Measurements from ENCODE around the gene SMIM35.
A peak's percentile ranks its signal among the peaks of the same experiment; 100 is the strongest.
"Not testable (repeated sequence)": the region's sequence is repeated elsewhere in the genome, so short reads cannot be mapped to it uniquely, and the experiment has no call there.

The SMIM35 gene

GRCh38 chr11:118084247-118084646 is 2.5 kb downstream of the SMIM35 start:
- DNase-seq (ENCODE audit: low read depth, low spot score), result no peak
- no peak overlapping the region for H3K27ac ChIP-seq

DNA sequence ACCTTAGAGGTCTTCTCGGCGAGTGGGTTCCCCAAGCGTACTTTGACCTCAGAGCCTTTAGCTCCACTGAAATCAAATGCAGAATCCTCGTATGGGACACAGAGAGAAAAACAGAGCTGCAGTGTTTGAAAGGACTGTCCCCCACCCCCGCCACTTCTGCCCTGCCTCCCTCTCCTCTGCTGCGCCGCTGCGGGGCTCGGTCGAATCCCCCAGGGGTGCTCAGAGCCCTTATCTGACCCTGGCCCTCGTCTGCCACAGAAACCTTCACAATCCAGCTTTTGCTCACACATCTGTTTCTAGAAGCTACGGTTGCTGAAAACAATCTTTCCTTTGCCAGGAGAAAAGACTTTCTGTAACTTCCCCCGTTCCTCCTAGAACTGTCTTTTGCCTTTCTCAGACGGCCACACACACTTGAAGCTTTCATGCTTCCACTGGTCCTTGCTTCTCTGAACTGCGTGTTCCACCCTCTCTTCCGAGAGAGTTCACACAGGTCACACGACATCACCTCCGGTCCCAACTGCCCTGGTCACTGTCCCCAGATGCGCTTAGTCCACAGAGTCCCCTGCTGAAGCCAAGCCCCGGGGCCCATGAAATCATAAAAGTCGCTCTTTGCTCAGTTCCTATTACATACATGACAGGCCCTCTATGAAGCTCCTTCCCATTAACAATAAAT is 3.7 kb downstream of the SMIM35 start:
- no peak for DNase-seq (ENCODE audit: low read depth, low spot score)
- no peak overlapping the region for H3K27ac ChIP-seq

DNA sequence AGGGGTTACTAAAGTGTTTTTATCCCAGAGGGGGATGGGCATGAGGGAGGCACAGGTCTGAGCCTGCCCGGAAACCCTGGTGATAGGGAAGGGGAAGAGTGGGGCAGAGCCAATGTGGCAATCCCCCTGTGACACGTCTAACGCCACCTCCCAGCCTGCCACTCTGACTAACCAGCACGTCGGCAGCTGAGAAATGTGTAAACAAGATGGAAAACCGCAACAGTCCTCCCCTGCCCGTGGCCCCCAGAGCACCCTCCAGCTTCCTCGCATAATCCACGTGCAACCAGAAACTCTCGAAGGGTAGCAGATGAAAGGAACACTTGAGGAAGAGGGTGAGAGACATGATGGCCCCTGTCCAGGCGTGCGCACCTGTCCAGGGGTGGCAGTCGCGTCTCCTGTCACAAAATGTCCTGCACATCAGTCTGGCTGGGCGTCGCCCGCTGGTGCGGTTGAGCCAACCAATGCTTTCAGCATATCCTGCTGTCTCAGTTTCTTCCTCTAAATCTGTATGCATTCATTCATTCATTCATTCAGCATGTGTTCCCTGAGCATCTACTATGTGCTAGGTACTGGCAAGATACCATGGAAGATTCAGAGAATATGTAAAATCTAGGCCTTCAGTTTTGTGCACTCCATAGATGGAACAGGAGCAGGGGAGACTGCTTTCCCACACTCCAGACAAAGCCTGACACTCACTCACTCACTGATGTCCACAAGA is 5.4 kb downstream of the SMIM35 start:
- DNase-seq (ENCODE audit: low read depth, low spot score), result peak; percentile 56
- H3K27ac ChIP-seq, result no peak overlapping the region

DNA sequence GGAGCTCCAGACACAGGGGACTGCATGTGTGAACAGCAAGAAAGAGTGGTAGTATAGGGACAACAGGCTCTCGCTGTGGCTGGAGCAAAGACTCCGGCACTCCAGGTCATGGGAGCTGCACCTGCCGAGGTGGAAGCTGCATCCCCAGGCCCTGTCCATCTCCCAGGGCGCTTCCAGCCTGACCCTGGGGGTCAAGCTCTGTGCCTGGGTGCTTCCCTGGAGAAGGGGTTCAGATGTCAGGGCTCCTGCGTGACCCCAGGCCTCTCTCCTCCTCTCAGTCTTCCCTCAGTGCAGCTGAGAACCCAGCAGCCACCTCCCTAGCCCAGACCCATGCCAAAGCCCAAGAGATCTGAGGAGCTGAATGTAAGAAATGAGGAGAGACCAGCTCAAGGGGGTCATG is 6.5 kb downstream of the SMIM35 start:
- DNase-seq (ENCODE audit: low read depth, low spot score), result no peak
- no peak overlapping the region for H3K27ac ChIP-seq

DNA sequence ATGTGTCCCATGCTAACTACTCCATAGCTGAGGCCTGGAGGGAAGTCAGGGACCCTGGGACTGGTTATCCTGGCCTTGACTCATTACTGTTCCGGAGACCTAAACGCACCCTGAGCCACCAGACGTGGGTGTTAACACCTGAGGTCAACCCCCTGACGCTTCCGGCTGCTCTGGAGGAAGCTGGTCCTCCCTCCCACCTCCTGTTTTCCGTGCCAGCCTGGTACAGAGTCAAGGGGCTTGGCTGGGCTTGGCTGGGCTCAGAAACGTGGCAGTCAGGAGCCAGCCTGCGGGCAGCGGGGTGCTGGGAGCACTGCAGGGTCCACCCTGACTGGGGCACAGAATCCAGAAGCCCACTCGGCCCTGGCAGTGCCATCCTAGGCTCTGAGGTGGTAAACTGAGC is 7.3 kb downstream of the SMIM35 start:
- no peak overlapping the region for H3K27ac ChIP-seq
- DNase-seq (ENCODE audit: low read depth, low spot score), result no peak

DNA sequence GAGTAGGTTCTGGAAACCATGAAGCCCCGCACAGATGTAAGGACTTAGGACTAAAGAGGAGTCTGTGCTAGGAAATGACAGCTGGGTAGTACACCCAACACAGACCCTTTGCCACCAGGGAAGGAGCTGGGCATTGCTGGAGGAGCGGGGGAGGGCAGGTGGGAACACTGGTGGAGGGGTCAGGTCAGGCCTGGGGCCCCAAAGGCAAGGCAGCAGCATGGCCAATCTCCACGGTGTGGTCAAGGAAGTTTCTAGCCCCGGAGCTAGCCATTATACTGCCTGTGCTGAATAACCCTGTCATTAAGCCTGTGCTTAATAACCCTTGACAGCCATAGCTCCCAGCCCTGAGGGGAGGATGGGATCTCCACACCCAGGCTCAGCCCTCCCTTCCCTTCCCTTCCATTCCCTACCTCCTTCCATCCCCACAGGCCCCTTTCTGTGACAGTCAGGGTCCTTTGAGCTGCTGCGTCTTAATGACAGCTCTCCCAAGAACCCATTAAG is 7.8 kb downstream of the SMIM35 start:
- no peak overlapping the region for H3K27ac ChIP-seq

GRCh38 chr11:118076754-118077281 is 9.9 kb downstream of the SMIM35 start, which contains the start of gene TMPRSS4:
TSS of gene TMPRSS4 (plus strand) at chr11:118077078. CDS start at chr11:118077303, 225 bp downstream.
- H3K27ac ChIP-seq, result peak within 1 kb of the TSS; percentile 82
- DNase-seq (ENCODE audit: low read depth, low spot score), result peak; percentile 74

More for the DNA sequence above, 7.8 kb downstream of the SMIM35 start:
- no peak for DNase-seq (ENCODE audit: low read depth, low spot score)

DNA sequence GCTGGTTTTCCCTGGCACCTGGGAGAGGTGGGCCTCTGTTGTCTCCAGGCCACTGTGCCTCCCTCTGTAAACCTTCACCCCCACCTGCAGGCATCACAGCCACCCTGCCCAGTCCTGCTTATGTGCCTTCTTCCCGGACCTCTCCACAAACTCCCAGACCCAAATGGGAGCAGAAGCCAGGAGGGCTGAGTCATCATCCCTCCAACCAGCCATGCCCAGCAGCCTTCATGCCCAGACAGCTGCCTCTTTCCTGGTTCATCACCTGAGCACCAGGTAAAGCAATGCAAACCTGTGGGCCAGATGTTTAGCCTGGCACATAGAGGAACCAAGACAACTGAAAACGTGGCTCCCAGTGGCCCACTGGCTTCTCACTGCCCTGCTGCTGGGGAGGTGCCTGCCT is 12.0 kb downstream of the SMIM35 start:
- H3K27ac ChIP-seq, result peak overlapping the region; percentile 82
- DNase-seq (ENCODE audit: low read depth, low spot score), result peak; percentile 70

GRCh38 chr11:118074091-118074685 is 12.6 kb downstream of the SMIM35 start:
- H3K27ac ChIP-seq, result peak overlapping the region; percentile 82
- no peak for DNase-seq (ENCODE audit: low read depth, low spot score)

DNA sequence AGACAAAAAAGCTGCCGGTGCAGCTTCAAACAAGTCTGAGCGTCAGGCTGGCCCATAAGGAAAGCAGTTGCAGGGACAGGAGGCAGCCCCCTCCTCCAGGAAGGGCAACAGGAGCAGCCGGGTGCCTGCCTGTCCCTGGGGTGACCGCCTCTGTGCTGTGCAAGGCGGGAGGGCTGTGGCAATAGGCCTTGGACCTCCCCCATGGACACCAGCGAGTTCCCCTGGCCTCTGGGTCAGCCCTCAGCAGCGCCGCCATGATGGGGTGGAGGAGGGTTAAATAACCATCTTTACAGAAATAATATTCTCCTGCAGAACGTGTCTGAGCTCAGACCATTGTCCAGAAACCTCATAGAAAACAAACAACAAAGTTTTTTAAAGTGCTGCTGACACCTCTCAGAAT is 13.2 kb downstream of the SMIM35 start:
- DNase-seq (ENCODE audit: low read depth, low spot score), result no peak
- H3K27ac ChIP-seq, result no peak overlapping the region

GRCh38 chr11:118071416-118072030 is 15.2 kb downstream of the SMIM35 start:
- H3K27ac ChIP-seq, result no peak overlapping the region

GRCh38 chr11:118068945-118069612 is 17.7 kb downstream of the SMIM35 start:
- no peak overlapping the region for H3K27ac ChIP-seq
- no peak for DNase-seq (ENCODE audit: low read depth, low spot score)

More at GRCh38 chr11:118071416-118072030, 15.2 kb downstream of the SMIM35 start:
- DNase-seq (ENCODE audit: low read depth, low spot score), result no peak

GRCh38 chr11:118068206-118068944 is 18.4 kb downstream of the SMIM35 start:
- no peak overlapping the region for H3K27ac ChIP-seq
- no peak for DNase-seq (ENCODE audit: low read depth, low spot score)

- no peak overlapping the region for H3K27ac ChIP-seq
- no peak for DNase-seq (ENCODE audit: low read depth, low spot score)
These were observed 19.8 kb downstream of the SMIM35 start for GRCh38 chr11:118067006-118067405.

DNA sequence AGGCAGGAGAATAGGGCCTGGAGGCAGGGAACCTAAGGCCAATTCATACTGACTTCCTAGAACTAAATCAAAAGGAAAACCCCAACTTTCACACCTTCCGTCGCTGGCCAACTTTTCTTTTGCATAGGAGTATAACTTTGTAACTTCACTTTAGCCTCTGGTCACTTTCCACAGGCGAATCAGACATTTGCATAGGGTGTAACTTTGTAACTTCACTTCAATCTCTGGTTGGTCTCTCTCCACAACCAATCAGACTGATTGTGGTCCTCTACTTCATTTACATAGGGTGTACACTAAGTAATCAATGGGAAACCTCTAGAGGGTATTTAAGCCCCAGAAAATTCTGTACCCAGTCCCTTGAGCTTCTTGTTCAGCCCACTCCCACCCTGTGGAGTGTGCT is 21.4 kb downstream of the SMIM35 start:
- DNase-seq (ENCODE audit: low read depth, low spot score), result no peak
- no peak overlapping the region for H3K27ac ChIP-seq

DNA sequence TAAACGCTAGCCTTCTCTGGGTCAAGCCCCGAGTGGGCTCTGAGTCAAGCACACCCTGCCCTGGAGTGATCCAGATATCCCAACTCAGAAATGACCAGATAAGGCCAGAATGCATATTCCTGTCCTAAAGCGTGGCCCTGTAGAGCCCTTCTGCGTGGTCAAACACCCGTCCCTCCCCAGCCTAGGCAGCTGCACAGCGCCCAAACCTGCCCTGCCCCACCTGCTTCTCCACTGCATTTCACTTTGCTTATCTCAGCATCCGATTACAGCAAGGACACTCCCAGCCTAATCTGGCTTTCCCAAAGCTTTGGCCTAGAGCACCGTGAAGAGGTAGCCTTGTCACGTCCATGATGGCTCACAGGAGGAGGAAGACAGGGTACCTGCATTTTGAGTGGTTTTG is 21.8 kb downstream of the SMIM35 start:
- no peak overlapping the region for H3K27ac ChIP-seq
- DNase-seq (ENCODE audit: low read depth, low spot score), result no peak

DNA sequence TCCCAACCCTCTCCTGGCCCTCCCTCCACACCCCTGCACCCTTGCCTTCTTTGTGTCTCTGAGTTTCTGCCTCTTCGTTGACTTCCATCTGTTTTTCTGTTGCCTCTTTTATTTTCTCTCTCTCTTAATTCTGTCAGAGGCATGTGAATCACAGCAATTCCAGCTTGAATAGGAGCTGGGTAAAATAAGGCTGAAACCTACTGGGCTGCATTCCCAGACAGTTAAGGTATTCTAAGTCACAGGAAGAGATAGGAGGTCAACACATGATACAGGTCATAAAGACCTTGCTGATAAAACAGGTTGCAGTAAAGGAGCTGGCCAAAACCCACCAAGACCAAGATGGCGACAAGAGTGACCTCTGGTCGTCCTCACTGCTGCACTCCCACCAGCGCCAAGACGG is 24.1 kb downstream of the SMIM35 start:
- DNase-seq (ENCODE audit: low read depth, low spot score); H3K27ac ChIP-seq: not testable (repeated sequence)

- DNase-seq (ENCODE audit: low read depth, low spot score); H3K27ac ChIP-seq: not testable (repeated sequence)
These were observed 24.6 kb downstream of the SMIM35 start for GRCh38 chr11:118062181-118062580.

- H3K27ac ChIP-seq, result no peak overlapping the region
- no peak for DNase-seq (ENCODE audit: low read depth, low spot score)
These were observed 25.1 kb downstream of the SMIM35 start for GRCh38 chr11:118061586-118062125.
